HG03039 (cell line): ENCODE data around the gene NEK8.

Experiments used
- ATAC-seq: cut with Tn5 transposase; IDR thresholded peaks from one replicate; pipeline ENCODE4 v1.9.1; 2021; ENCODE audit warnings: mild to moderate bottlenecking, moderate library complexity; ENCODE audit not compliant: unreplicated experiment

The NEK8 gene

GRCh38 chr17:28743243-28744103 is 14.9 kb downstream of the NEK8 start, which contains the start of gene TRAF4:
Gene TRAF4, plus strand, starts transcription at chr17:28744011. Its CDS starts 102 bp downstream, at chr17:28744113.
- ATAC-seq: peak; percentile 57

GRCh38 chr17:28744104-28744971 is 15.8 kb downstream of the NEK8 start:
- ATAC-seq: peak; percentile 17

GRCh38 chr17:28744972-28745785 is 16.6 kb downstream of the NEK8 start:
- ATAC-seq: no peak

- no peak for ATAC-seq
These were observed 17.3 kb downstream of the NEK8 start for GRCh38 chr17:28745786-28746411.

GRCh38 chr17:28746611-28747050 is 18.0 kb downstream of the NEK8 start:
- no peak for ATAC-seq

GRCh38 chr17:28747051-28747691 is 18.6 kb downstream of the NEK8 start:
- ATAC-seq: no peak

- no peak for ATAC-seq
These were observed 19.5 kb downstream of the NEK8 start for GRCh38 chr17:28747801-28748750.

- no peak for ATAC-seq
These were observed 20.4 kb downstream of the NEK8 start for GRCh38 chr17:28748852-28749515.

- ATAC-seq: no peak
These were observed 21.1 kb downstream of the NEK8 start for GRCh38 chr17:28749516-28750177.

GRCh38 chr17:28750178-28751047 is 21.8 kb downstream of the NEK8 start:
- no peak for ATAC-seq

GRCh38 chr17:28751600-28752366 is 23.2 kb downstream of the NEK8 start:
- ATAC-seq: no peak

GRCh38 chr17:28755486-28755885 is 26.9 kb downstream of the NEK8 start:
- ATAC-seq: no peak

GRCh38 chr17:28756049-28756804 is 27.6 kb downstream of the NEK8 start:
- no peak for ATAC-seq

- no peak for ATAC-seq
These were observed 30.0 kb downstream of the NEK8 start for GRCh38 chr17:28758411-28759121.
